GM18951 (cell line): Measurements from ENCODE around the gene SH2D3A.
"Not testable (repeated sequence)": the region's sequence is repeated elsewhere in the genome, so short reads cannot be mapped to it uniquely, and the experiment has no call there.

Experiments
- POLR2A ChIP-seq: IDR thresholded peaks from 4 replicates; pipeline ENCODE4 v1.6.1; 2011; ENCODE audit warnings: mild to moderate bottlenecking; ENCODE audit not compliant: insufficient read length, insufficient read depth; ENCODE audit errors: extremely low read depth
- in situ Hi-C: fragments of 300-500 bp; cut with MboI; formaldehyde crosslinking; loops from one replicate; pipeline ENCODE4 v1.12.0; 2022; ENCODE audit warnings: low sequenced_read_pairs, mixed read lengths, inconsistent platforms; ENCODE audit not compliant: unreplicated experiment

Gene SH2D3A

GRCh38 chr19:6767357-6768235 is at the start of gene SH2D3A:
SH2D3A (minus strand) TSS chr19:6767435; CDS start chr19:6763748, 3,687 bp downstream.
- in situ Hi-C loops = no loop called here
- TF ChIP-seq POLR2A = peak; percentile 59

GRCh38 chr19:6813659-6814058 is 46.4 kb upstream of the SH2D3A start:
- in situ Hi-C loops = no loop called here
- TF ChIP-seq POLR2A = no peak

- in situ Hi-C loops = no loop called here
- no peak for TF ChIP-seq POLR2A
Measured at GRCh38 chr19:6812612-6813011, 45.4 kb upstream of the SH2D3A start.

- in situ Hi-C loops = no loop called here
- no peak for TF ChIP-seq POLR2A
Measured at GRCh38 chr19:6811906-6812305, 44.7 kb upstream of the SH2D3A start.

GRCh38 chr19:6811378-6811777 is 44.1 kb upstream of the SH2D3A start:
- TF ChIP-seq POLR2A = no peak
- in situ Hi-C loops = no loop called here

- in situ Hi-C loops = no loop called here
- TF ChIP-seq POLR2A = no peak
Measured at GRCh38 chr19:6809262-6809661, 42.0 kb upstream of the SH2D3A start.

- TF ChIP-seq POLR2A = no peak
- in situ Hi-C loops = no loop called here
Measured at GRCh38 chr19:6808494-6808893, 41.3 kb upstream of the SH2D3A start.

- TF ChIP-seq POLR2A = no peak
- in situ Hi-C loops = no loop called here
Measured at GRCh38 chr19:6807291-6807690, 40.1 kb upstream of the SH2D3A start.

GRCh38 chr19:6806488-6806887 is 39.3 kb upstream of the SH2D3A start:
- TF ChIP-seq POLR2A = no peak

GRCh38 chr19:6803036-6803404 is 35.8 kb upstream of the SH2D3A start:
- in situ Hi-C loops = no loop called here
- TF ChIP-seq POLR2A = peak; percentile 74

More at GRCh38 chr19:6806488-6806887, 39.3 kb upstream of the SH2D3A start:
- in situ Hi-C loops = no loop called here

GRCh38 chr19:6802336-6803035 is 35.3 kb upstream of the SH2D3A start:
- in situ Hi-C loops = no loop called here
- peak; percentile 54 for TF ChIP-seq POLR2A

GRCh38 chr19:6801485-6802086 is 34.4 kb upstream of the SH2D3A start:
- peak; percentile 59 for TF ChIP-seq POLR2A
- in situ Hi-C loops = no loop called here

GRCh38 chr19:6800991-6801484 is 33.8 kb upstream of the SH2D3A start:
- in situ Hi-C loops = no loop called here
- no peak for TF ChIP-seq POLR2A

GRCh38 chr19:6800160-6800790 is 33.0 kb upstream of the SH2D3A start:
- in situ Hi-C loops = not testable (repeated sequence)
